ENCODE data around the gene MXRA7. TPM values are rescaled to one million over a fixed set of nuclear protein-coding genes. Genes with fewer than 3 reads are reported as not detected.

MXRA7 gene
- polyA plus RNA-seq, 1 of the 3 experiments (the other 2 are of a cell fraction), result 154 TPM

DNA sequence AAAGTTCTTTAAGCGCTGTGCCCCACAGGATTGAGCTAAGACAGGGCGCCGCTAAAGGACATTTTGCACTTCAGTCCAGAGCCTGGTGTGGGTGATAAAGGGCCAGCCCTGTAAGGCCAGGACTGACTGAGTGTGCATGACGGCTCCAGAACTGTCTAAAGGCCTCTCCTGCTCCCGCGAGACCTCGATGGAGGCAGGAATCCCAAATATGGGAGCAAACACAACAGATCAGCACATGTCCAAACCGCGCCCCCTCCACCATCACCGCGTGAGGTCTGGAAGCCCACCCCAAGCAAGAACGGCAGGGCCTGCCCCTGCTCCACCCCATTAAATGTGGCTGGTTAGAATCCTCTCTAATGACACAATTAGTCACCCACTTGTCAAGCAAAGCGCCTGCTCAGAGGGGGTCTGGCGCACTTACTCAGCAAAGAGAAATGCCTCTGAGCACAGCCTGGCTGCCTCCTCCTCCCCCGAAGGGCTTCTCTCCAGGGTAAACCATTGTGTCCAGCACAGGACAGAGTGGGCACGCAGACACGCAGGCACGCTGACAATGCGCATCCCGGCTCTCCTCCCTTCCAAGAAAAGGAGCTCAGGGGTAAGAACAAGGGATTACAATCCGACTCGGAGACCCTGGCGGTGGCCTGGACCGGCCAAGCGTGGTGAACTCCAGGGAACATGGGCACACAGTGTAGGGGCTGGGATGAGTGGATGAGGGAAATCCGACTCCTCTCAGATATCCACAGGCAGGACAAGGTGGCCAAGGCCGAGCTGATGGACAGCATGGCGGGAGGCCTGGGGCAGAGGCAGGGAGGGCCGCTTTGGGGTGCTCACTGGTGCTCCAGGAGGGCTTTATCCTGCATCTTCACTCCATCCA lies 1.5 kb downstream of the MXRA7 start (continued):
- TF ChIP-seq TAF1 (IDR thresholded peaks at IDR 0.05; ENCODE audit: borderline replicate concordance, low read depth, low read length), result peak; percentile 66; the same call in 1 of the 2 replicates
- no peak for TF ChIP-seq ELF1 (IDR thresholded peaks at IDR 0.05)
- TF ChIP-seq, protein P1, sequence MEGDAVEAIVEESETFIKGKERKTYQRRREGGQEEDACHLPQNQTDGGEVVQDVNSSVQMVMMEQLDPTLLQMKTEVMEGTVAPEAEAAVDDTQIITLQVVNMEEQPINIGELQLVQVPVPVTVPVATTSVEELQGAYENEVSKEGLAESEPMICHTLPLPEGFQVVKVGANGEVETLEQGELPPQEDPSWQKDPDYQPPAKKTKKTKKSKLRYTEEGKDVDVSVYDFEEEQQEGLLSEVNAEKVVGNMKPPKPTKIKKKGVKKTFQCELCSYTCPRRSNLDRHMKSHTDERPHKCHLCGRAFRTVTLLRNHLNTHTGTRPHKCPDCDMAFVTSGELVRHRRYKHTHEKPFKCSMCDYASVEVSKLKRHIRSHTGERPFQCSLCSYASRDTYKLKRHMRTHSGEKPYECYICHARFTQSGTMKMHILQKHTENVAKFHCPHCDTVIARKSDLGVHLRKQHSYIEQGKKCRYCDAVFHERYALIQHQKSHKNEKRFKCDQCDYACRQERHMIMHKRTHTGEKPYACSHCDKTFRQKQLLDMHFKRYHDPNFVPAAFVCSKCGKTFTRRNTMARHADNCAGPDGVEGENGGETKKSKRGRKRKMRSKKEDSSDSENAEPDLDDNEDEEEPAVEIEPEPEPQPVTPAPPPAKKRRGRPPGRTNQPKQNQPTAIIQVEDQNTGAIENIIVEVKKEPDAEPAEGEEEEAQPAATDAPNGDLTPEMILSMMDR (IDR thresholded peaks at IDR 0.05), result no peak
- TF ChIP-seq GATA2 (CRISPR knock-in tag; IDR thresholded peaks at IDR 0.05), result 0 out of 2 replicates have a peak, but pooled peaks have one; percentile 4
- TF ChIP-seq RFX5 (IDR thresholded peaks at IDR 0.05; ENCODE audit: low read length), result no peak
- peak; percentile 95 for TF ChIP-seq MAX (IDR thresholded peaks at IDR 0.05; ENCODE audit: low read depth)
- TF ChIP-seq SIN3A (IDR thresholded peaks at IDR 0.05; ENCODE audit: borderline replicate concordance, low read depth, low read length), result peak; percentile 94
- no peak for TF ChIP-seq MEF2A (IDR thresholded peaks at IDR 0.05; ENCODE audit: borderline replicate concordance, low read depth)
- TF ChIP-seq EP300 (IDR thresholded peaks at IDR 0.05; ENCODE audit: borderline replicate concordance in 1 of 2, low read depth in 1 of 2, low read length in 1 of 2), result peak in 1 of 2 experiments; percentile 76; a peak in 1 of 4 replicates
- TF ChIP-seq SMC3 (IDR thresholded peaks at IDR 0.05; ENCODE audit: low read depth, low read length), result no peak
- peak; percentile 67 for TF ChIP-seq TEAD4 (IDR thresholded peaks at IDR 0.05; ENCODE audit: borderline replicate concordance, insufficient read depth)
- TF ChIP-seq FOXM1 (IDR thresholded peaks at IDR 0.05; ENCODE audit: low read depth), result no peak
- 0 out of 2 replicates have a peak, but pooled peaks have one; percentile 65 for TF ChIP-seq YY1 (IDR thresholded peaks at IDR 0.05; ENCODE audit: low read depth)
- TF ChIP-seq, protein P2, sequence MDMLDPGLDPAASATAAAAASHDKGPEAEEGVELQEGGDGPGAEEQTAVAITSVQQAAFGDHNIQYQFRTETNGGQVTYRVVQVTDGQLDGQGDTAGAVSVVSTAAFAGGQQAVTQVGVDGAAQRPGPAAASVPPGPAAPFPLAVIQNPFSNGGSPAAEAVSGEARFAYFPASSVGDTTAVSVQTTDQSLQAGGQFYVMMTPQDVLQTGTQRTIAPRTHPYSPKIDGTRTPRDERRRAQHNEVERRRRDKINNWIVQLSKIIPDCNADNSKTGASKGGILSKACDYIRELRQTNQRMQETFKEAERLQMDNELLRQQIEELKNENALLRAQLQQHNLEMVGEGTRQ (IDR thresholded peaks at IDR 0.05; ENCODE audit: borderline replicate concordance, low read depth, low read length), result no peak
- TF ChIP-seq RXRA (IDR thresholded peaks at IDR 0.05; ENCODE audit: borderline replicate concordance, low read depth), result no peak; the same call in 1 of the 2 replicates
- TF ChIP-seq POLR2AphosphoS5 (IDR thresholded peaks at IDR 0.05; ENCODE audit: low read depth, low read length), result peak; percentile 74
- peak; percentile 39; the same call in 1 of the 2 replicates for TF ChIP-seq NFIC (IDR thresholded peaks at IDR 0.05; ENCODE audit: borderline replicate concordance)
- TF ChIP-seq PBX3 (IDR thresholded peaks at IDR 0.05), result peak; percentile 95
- TF ChIP-seq RAD21 (IDR thresholded peaks at IDR 0.05; ENCODE audit: low read length), result no peak
- no peak for TF ChIP-seq EZH2phosphoT487 (IDR thresholded peaks at IDR 0.05; ENCODE audit: borderline replicate concordance, low read depth)
- peak; percentile 97 for TF ChIP-seq CHD2 (IDR thresholded peaks at IDR 0.05; ENCODE audit: low read length, partially characterized antibody)
- TF ChIP-seq GABPA (IDR thresholded peaks at IDR 0.05; ENCODE audit: low read depth), result no peak

Data from SK-N-SH (cell line).